Glomerular visceral epithelial cell (primary cell): ENCODE measurements around the gene DCAF17.
"Not testable (repeated sequence)": the region's sequence is repeated elsewhere in the genome, so short reads cannot be mapped to it uniquely, and the experiment has no call there.

Experiments
- DNase-seq: peaks from one replicate; pipeline ENCODE4 v3.0.0-alpha.2; 2016; ENCODE audit errors: extremely low spot score

DCAF17 gene

DNA sequence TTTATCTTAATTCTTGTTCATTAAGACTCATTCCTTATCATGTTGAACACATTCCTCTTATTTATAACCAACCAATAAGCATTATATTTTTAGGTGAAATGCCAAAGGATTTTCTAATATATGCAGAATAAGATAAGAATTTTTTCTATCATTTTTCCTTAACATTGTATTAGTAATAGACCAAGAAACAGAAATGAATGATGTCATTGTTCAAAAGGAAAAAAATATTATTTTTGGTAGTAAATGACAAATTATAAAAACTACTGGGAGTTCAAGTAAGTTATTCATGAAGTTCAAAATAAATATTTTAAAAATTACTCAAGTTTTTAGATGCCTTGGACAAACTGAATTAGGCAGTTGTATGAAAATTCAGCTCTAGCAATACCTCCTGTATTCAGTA, 25.5 kb downstream of the DCAF17 start:
- DNase-seq = no peak

DNA sequence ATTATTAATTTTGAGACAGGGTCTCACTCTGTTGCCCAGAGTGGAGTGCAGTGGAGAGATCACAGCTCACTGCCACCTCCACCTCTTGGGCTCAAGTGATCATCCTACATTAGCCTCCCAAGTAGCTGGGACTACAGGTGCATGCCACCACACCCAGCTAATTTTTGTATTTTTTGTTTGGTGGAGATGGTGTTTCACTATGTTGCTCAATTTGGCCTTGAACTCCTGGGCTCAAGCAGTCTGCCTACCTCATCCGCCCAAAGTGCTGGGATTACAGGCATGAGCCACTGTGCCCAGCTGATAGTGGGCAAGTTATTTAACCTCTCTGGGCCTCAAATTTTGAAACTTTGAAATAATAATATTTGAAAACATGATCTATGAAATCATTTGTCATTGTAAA, 26.5 kb downstream of the DCAF17 start:
- DNase-seq = no peak

DNA sequence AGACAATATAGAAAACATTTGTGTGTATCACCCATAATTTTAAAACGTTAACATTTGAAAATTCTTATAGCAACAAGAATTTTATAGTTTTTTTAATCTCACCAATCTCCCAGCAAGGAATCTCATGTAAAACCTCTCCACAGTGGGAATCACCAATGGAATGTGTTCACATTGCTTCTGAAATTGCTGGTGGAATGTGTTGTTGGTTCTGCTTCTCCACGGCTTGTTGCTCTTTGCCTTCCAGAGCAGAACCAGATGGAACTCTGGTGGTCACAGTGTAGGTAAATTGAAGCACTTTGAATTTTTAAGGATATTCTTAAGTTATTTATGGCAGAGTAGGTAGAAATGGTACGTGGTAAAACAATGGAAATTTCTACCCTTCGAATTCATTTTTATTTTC, 35.1 kb downstream of the DCAF17 start:
- peak; percentile 43 for DNase-seq

DNA sequence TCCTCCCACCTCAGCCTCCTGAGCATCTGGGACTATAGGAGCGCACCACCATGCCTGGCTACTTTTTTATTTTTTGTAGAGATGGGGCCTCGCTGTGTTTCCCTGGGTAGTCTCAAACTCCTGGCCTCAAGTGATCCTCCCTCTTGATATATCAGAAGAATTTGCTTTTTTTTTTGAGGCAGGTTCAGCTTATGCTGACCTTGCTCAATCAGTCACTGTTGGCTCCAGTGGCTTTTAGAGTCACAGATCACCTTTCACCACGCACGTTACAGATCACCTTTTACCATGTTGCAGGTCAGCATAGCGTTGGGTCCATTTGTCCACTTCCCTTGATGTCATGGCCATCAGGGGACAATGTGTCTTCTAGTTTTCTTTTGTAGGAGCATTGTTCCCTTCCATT, 36.1 kb downstream of the DCAF17 start:
- DNase-seq = no peak

DNA sequence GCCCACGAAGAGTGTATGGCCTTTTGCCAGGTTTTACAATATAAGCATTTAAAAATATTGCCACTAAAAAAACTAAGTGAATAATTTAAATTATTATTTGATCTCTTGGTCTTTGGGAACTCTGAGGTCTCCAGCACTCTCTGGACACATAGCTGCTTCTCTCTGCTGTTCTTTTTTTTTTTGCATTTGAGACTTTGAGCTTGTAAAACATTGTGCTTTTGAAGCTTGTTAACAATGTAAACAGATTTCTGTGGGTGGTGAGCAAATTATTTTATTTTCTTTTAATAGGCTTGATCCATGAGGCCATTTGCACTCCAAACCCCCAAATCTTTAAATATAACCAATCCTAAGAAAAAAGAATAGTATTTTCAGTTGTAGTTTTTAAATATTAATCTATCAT, 42.0 kb downstream of the DCAF17 start:
- no peak for DNase-seq

DNA sequence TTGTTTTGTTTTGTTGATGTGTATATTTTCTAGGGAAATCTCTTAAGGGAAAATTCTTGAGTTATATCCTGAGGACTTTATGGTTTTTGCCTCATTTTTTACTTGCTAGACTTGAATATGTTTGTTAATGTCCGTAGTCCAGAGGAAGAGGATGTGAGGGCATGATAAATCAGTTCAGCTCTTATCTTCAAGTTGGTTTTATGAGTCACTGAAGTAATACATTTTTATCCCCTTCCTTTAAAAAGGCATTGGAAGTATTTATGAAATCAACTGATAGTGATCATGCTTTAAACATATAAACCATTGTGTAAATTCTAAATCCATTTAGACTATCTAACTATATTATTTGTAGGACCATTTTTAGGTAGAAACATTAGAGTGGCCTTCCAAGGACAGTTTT, 44.3 kb downstream of the DCAF17 start:
- DNase-seq = no peak

DNA sequence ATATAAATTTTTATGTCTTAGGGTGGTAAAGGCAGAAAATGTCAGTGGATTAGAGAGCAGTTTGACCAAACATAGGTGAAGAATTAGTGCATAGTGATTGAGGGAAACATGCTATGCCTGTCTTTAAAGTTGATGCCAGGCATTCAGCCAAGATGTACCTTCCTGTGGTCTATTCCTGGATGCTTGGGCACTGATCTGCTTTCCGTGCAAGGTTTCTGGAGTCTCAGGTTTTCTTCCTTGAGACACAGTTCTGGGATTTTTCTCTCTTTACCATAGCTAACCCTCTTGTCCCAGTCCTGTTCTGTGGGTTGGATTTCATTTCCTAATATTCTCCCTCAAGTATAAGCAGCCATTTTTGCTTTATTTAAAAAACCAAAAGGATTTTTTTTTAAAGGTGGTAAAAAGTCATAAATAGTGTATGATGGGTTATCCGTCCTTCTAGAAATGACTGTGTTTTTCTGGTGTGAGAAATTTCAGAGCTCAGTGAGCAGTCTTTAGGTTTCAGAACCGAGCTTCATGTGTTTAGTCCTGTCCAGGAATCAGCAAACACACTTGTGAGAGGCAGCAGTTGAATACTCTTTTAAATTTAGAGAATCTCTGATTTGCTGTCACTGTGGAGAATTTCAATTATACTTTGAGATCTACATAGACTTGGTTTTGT, 45.3 kb downstream of the DCAF17 start:
- peak; percentile 53 for DNase-seq

DNA sequence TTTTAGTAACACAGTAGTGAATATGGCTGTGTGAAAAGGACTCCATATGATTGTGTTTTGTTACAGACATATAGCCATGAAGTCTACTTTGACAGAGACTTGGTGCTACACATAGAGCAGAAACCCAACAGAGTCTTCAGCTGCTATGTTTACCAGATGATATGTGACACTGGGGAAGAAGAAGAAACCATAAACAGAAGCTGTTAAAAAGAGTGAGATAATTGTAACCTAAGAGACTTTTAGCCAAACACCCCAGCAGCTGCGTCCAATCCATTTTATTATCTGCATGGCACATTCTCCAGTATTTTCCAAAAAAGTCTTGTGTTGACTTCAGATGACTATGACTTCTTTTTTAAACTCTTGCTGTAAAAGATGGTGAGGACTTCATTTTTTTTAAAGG, 46.9 kb downstream of the DCAF17 start:
- DNase-seq = no peak

DNA sequence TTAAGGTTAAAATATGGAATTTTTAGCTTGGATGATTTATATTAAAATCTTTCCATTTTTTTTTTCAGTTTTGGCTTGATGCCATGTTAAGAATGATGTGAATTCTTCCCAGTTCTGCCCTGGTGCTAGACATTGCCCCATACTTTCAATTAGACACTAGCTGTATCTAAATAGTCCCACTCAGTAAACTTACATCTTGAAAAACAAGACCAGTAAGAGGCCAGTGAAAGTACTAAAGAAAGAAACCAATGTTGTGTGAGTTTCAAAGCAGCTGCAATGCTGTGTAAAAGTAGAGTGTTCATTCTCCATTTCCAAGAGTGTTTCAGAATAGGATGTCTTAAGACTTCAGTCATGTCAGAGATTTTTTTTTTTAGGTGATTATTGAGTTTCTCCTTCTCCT, 48.3 kb downstream of the DCAF17 start:
- no peak for DNase-seq

DNA sequence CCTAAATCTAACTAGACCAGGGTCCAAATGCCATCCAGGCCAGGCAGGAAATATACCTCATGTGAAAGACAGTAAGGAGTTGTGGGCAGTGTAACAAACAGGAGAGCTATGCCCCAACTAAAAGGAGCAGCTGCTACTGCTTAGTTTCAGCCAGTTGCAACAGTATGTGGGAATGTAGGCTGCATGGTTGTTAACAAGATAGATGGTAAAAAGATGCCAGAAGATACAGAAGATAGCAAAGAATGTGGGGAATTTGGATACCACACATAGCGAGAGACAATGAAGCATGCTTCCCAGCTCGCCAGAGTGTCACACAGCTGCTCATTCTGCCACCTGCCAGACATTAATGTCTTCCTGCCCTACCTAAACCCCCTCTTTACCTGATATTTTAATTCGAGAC, 48.9 kb downstream of the DCAF17 start:
- peak; percentile 41 for DNase-seq

DNA sequence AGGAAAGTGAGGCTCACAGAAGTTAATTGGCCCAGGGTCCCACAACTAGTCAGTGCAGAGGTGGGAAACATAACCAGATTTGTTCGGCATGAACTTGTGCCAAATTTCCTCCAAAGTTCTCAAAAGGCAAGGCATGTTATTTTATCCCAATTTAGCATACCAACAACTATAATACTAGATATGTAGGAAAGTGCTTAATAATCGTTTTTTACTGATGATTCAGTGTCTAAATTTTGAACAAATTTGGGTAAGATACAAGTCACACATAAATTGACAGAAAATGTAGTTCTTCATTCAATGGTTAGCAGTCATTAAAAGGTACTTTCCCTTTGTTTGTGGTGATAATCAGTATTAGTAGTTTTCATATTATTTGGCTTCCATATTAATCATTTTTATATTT, 49.8 kb downstream of the DCAF17 start:
- no peak for DNase-seq

DNA sequence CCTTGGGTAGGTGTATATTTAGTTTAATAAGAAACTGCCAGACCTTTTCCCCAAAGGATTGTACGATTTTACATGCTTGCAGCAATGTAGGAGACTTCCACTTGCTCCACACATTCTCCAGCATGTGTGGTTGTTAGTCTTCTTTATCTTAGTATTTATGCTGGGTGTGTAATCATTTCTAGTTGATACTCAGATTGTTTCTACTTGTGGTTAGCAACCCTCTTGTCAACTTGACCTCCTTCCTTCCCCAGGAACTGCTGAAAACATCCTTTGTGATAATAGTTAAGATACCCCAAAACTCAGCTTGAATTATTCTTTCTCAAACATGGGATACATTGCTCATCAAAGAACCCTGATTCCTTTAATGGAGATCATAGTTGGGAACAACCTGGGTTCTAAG, 51.1 kb downstream of the DCAF17 start:
- DNase-seq = no peak

DNA sequence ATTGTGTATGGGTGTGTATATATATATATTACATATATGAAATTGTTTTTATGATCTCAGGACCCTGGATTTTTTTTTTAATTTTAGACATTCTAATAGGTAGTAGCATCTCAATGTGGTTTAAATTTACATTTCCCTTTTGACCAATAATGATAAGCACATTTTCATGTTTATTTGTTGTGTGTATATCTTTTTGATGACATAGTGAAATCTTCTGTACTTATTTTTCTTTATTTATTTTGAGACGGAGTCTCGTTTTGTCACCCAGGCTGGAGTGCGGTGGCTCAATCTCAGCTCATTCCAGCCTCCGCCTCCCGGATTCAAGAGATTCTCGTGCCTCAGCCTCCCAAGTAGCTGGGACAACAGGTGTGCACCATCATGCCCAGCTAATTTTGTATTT, 53.2 kb downstream of the DCAF17 start:
- no peak for DNase-seq

DNA sequence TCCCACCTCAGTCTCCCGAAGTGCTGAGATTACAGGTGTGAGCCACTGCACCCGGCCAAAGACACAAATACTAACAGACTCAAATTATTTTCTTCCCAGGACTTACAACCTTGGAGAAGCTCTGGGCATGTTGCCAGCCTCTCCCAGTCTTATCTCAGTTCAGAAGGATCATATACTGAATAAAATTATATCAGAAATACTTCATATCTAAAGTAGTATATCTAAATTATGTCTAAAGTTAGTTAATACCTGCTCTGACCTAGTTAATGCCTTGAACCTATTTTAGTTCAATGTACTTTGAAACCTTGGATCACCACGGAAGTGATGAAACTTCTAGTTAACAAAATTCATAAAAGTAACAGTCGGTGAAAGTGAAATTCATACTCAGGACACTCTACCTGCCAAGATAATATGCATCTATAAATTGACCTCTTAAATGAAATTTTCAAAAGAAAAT, 53.8 kb downstream of the DCAF17 start:
- DNase-seq = no peak

DNA sequence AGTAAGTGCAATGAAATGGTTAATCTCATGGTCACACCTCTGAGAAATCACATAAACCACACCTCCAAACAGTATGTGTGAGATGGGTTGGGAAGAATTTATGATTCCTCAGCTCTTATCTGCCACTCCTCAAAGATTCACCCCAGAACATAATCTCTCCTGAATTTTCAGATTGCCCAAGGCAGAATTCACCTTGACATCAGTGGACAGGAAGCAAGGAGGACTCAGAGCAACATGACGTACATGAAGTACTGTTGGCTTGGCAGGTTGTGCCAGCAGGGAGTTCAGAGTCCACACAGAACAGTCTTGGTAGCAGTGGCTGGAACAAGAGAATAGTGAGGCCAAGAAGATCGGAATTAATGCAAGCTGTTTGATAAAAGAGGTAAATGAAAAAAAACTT, 56.6 kb downstream of the DCAF17 start:
- DNase-seq = no peak

DNA sequence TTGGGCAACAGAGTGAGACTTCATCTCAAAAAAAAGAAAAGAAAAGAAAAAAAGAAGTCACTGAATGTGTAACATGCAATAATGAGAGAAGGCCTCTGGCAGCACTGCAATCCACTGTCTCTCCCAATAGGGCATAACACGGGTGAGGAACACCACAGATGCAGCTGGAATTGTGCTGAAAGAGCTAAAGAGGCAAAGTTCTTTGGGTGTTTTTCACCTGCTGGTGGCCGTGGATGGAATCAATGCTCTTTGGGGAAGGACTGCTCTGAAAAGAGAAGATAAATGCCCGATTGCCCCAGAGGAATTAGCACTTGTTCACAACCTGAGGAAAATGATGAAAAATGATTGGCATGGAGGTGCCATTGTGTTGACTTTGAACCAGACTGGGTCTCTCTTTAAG, 57.3 kb downstream of the DCAF17 start:
- DNase-seq = no peak

DNA sequence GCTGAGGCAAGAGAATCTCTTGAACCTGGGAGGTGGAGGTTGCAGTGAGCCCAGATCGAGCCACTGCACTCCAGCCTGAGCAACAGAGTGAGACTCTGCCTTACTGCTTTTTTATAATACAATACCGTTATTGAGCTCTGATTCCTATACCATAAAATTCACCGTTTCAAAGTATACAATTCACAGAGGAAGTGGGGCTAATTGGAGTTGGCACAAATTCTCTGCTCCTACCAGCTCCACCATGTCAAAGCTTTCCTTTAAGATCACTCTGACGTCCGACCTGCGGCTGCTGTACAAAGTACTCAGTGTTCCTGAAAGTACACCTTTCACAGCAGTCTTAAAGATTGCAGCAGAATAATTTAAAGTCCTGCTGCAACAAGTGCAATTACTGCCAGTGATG, 58.6 kb downstream of the DCAF17 start:
- DNase-seq = no peak

DNA sequence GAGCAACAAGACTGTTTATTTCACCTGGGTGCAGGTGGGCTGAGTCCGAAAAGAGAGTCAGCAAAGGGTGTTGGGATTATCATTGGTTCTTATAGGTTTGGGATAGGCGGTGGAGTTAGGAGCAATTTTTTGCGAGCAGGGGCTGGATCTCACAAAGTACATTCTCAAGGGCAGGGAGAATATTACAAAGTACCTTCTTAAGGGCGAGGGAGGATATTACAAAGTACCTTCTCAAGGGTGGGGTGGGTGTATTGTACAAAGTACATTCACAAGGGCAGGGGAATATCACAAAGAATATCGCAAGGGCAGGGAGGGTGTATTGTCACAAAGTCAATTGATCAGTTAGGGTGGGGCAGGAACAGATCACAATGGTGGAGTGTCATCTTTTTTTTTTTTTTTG, 63.6 kb downstream of the DCAF17 start:
- not testable (repeated sequence) for DNase-seq

DNA sequence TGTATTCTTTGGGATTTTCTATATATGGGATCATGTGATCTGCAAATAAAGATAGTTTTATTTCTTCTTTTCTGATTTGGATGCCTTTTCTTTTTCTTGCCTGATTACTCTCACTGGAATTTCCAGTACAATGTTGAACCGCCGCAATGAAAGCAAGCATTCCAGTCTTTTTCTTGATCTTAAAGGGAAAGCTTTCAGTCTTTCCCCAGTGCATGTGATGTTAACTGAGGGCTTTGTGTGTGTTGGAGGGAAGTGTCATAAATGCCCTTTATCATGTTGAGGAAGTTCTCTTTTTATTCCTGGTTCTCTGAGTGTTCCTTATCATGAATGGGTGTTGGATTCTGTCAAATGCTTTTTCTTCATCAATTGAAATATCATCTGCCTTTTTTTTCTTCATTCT, 71.3 kb downstream of the DCAF17 start:
- no peak for DNase-seq

DNA sequence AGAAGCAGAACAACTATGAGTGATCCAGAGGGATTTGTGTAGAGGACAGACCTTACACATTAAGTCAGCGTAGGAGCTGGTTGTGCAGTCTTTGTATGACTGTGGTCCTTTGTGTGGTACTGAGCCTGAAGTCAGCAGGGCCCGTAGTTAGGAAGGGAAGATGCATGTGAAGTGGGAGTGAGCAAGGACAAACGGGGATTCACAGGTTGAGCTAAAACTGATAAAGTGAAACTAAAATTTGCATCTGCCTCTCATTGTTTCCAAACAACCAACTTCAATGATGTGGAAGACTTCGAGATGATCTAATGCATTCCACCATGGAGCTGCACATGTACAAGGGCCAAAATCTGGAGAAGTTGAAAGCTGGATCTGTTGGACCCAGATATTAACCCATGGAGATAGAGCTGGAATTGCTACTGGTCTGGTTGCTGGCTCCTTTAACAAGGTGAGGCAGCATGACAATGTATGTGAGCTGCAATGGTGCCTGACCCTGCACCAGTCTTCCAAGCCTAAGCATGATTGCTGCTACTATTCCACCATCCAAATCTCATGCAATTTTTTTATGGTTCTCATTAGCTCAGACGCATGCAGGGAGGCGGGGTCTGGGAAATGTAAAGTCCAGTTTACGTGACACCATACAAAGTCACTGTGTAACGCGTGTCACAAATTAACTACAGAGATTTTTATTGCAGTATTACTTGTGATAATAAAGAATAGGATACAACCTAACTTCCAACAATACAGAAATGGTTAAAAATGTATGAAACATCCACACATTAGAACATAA, 76.1 kb downstream of the DCAF17 start:
- DNase-seq = no peak

DNA sequence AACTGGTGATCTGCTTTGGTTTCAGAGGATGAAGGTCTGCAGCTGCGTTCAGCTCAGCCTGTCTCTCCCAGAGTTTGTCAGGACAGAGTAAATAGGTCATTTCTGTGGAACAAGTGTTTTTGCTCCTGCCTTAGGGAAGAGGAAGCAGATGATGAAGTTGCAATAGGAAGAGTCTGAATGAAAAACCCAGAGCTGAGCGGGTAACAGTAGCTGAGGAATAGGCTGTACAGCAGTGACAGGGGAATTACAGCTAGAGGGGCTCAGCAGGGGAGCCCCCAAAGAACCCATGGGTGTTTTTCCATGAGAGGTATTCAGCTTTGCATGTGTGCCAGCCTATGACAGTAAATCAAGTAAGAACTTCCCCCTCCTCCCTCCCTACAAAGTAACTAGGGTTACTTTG, 78.0 kb downstream of the DCAF17 start:
- DNase-seq = no peak

DNA sequence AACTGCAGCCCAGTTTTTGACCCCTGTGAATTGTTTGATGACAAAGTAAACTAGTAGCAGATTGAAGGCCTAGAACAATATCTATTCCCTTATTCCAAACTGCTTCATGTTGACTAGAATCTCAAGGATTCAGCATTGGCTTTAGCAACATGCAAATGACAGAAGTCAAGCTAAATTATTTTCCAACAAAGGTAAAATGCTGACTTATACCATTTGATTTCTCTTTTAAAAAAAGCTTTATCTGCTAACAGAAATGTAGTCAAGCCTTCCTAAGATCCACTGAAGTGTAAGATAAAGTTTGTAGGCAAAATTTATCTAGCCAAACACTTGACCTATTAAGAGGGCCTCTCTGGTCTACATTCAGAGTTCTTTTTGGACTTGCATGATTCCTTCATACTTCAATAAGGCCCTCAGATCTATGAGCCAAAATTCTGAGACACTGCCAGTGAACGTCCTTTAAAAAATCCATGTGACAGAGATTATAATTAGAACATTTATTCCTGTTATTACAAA, 78.7 kb downstream of the DCAF17 start:
- DNase-seq = no peak

DNA sequence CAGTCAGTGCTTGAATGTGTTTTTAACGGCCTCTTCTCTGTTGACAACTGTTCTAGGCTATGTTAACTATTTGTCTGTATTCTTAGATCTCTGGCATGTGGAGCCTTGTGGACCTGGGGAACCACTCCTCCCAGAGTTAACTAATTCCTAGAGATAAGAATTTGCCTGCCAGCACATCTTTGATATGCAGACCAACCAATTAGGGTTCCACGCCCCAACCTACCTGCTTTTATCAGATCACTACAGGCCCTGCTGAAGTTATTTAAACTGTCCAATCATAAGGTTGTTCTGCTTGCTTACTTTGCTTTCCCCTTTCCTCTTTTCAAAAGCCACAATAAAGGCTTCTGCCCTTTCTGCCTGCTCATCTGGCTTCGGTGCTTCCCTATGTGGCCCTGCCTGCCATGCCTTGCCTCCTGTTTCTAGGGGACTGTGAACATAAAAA, 79.7 kb downstream of the DCAF17 start:
- DNase-seq = no peak
